Bronchial epithelial cell (primary cell): Measurements from ENCODE around the gene FARSB. TPM values are rescaled to one million over a fixed set of nuclear protein-coding genes. Genes with fewer than 3 reads are reported as not detected.

Source experiments
- DNase-seq: peaks from one replicate; pipeline ENCODE4 v3.0.0-alpha.2; 2010; ENCODE audit warnings: low read depth
- FAIRE-seq: peaks from 2 replicates; lab custom pipeline; 2011; peaks lifted over from hg19 to GRCh38; lab: Jason Lieb, UNC
- H3K27me3 ChIP-seq: 2 replicates; pipeline ENCODE4 v1.5.1; 2011; ENCODE audit warnings: low read length; ENCODE audit not compliant: control insufficient read depth, insufficient read depth
- H3K36me3 ChIP-seq: 2 replicates; pipeline ENCODE4 v1.5.1; 2011; ENCODE audit warnings: low read length; ENCODE audit not compliant: control insufficient read depth, insufficient read depth
- H3K4me3 ChIP-seq: 2 replicates; pipeline ENCODE4 v1.5.1; 2011; ENCODE audit warnings: mild to moderate bottlenecking, low read depth, low read length, control low read depth
- CTCF ChIP-seq: IDR thresholded peaks from 2 replicates; pipeline ENCODE4 v1.5.1; 2011; ENCODE audit warnings: mild to moderate bottlenecking, moderate library complexity, low read length, control low read depth, inconsistent platforms; ENCODE audit not compliant: insufficient read depth, severe bottlenecking
- total RNA-seq: library from RNA; depleted of rRNA; stranded (reverse); fragments of >200 nt; gene quantifications from 2 replicates; pipeline ENCODE4 v1.2.1, GENCODE V29; 2014

Gene FARSB
- total RNA-seq, 1 donor from 2014 or later: 12.9 TPM

- H3K4me3 ChIP-seq: no peak overlapping the region
- FAIRE-seq (no peak), DNase-seq (no peak)
- H3K36me3 ChIP-seq: peaks cover 10% of the 10 kb centered on the region
- TF ChIP-seq CTCF: no peak
- H3K27me3 ChIP-seq: no peaks in the 10 kb centered on the region
Measured at GRCh38 chr2:222646008-222646407, 9.9 kb downstream of the FARSB start.

- DNase-seq (no peak), FAIRE-seq (no peak)
- Histone ChIP-seq H3K4me3 (no peak overlapping the region), H3K27me3 (no peaks in the 10 kb centered on the region), H3K36me3 (peaks cover 10% of the 10 kb centered on the region)
- no peak for TF ChIP-seq CTCF
Measured at GRCh38 chr2:222643134-222643533, 12.8 kb downstream of the FARSB start.

GRCh38 chr2:222641336-222641735 lies 14.6 kb downstream of the FARSB start:
- Histone ChIP-seq H3K4me3 (no peak overlapping the region), H3K36me3 (peaks cover 9% of the 10 kb centered on the region), H3K27me3 (no peaks in the 10 kb centered on the region)
- no peak for DNase-seq
- no peak for TF ChIP-seq CTCF
- no peak for FAIRE-seq

- H3K36me3 ChIP-seq: peaks cover 7% of the 10 kb centered on the region
Measured at GRCh38 chr2:222637067-222637466, 18.8 kb downstream of the FARSB start.

GRCh38 chr2:222635295-222635694 lies 20.6 kb downstream of the FARSB start:
- DNase-seq (no peak), FAIRE-seq (no peak)
- Histone ChIP-seq H3K36me3 (peaks cover 5% of the 10 kb centered on the region), H3K4me3 (no peak overlapping the region), H3K27me3 (no peaks in the 10 kb centered on the region)
- no peak for TF ChIP-seq CTCF

More at GRCh38 chr2:222637067-222637466, 18.8 kb downstream of the FARSB start:
- no peak for FAIRE-seq
- Histone ChIP-seq H3K4me3 (no peak overlapping the region), H3K27me3 (no peaks in the 10 kb centered on the region)
- no peak for DNase-seq
- TF ChIP-seq CTCF: no peak

- no peak for FAIRE-seq
- no peak for DNase-seq
- TF ChIP-seq CTCF: no peak
- Histone ChIP-seq H3K36me3 (peaks cover 14% of the 10 kb centered on the region), H3K4me3 (no peak overlapping the region), H3K27me3 (no peaks in the 10 kb centered on the region)
Measured at GRCh38 chr2:222627764-222628163, 28.1 kb downstream of the FARSB start.
